HG03196 (cell line): ENCODE data around the gene MAP3K19.
"Not testable (repeated sequence)": the region's sequence is repeated elsewhere in the genome, so short reads cannot be mapped to it uniquely, and the experiment has no call there.

Source experiments
- ATAC-seq: cut with Tn5 transposase; IDR thresholded peaks from one replicate; pipeline ENCODE4 v1.9.1; 2021; ENCODE audit not compliant: unreplicated experiment

Gene MAP3K19

GRCh38 chr2:135047300-135047699 is at the start of gene MAP3K19:
MAP3K19 (minus strand) TSS chr2:135047447; CDS start chr2:135024647, 22,800 bp downstream.
- no peak for ATAC-seq

- ATAC-seq: no peak
Measured at GRCh38 chr2:135096665-135097446, 49.6 kb upstream of the MAP3K19 start.

- ATAC-seq: no peak
Measured at GRCh38 chr2:135095591-135095990, 48.3 kb upstream of the MAP3K19 start.

- ATAC-seq: no peak
Measured at GRCh38 chr2:135094508-135094907, 47.3 kb upstream of the MAP3K19 start.

- no peak for ATAC-seq
Measured at GRCh38 chr2:135093670-135094330, 46.6 kb upstream of the MAP3K19 start.

GRCh38 chr2:135093193-135093592 is 45.9 kb upstream of the MAP3K19 start:
- no peak for ATAC-seq

GRCh38 chr2:135091681-135092080 is 44.4 kb upstream of the MAP3K19 start:
- ATAC-seq: no peak

GRCh38 chr2:135089597-135089996 is 42.4 kb upstream of the MAP3K19 start:
- not testable (repeated sequence) for ATAC-seq

- ATAC-seq: no peak
Measured at GRCh38 chr2:135086222-135086621, 39.0 kb upstream of the MAP3K19 start.

- no peak for ATAC-seq
Measured at GRCh38 chr2:135078417-135078816, 31.2 kb upstream of the MAP3K19 start.

GRCh38 chr2:135076556-135076955 is 29.3 kb upstream of the MAP3K19 start:
- no peak for ATAC-seq

GRCh38 chr2:135074216-135074615 is 27.0 kb upstream of the MAP3K19 start:
- no peak for ATAC-seq

- no peak for ATAC-seq
Measured at GRCh38 chr2:135072125-135072997, 25.1 kb upstream of the MAP3K19 start.

- ATAC-seq: no peak
Measured at GRCh38 chr2:135066710-135067109, 19.5 kb upstream of the MAP3K19 start.

- ATAC-seq: no peak
Measured at GRCh38 chr2:135064149-135064548, 16.9 kb upstream of the MAP3K19 start.

- ATAC-seq: no peak
Measured at GRCh38 chr2:135063210-135063609, 16.0 kb upstream of the MAP3K19 start.

- ATAC-seq: no peak
Measured at GRCh38 chr2:135059577-135059976, 12.3 kb upstream of the MAP3K19 start.

GRCh38 chr2:135056790-135057189 is 9.5 kb upstream of the MAP3K19 start:
- ATAC-seq: no peak

GRCh38 chr2:135055182-135055786 is 8.0 kb upstream of the MAP3K19 start:
- no peak for ATAC-seq

GRCh38 chr2:135052997-135053474 is 5.8 kb upstream of the MAP3K19 start:
- peak; percentile 37 for ATAC-seq
